H1 (cell line): ENCODE results near the gene TAF3. TPM values are rescaled to one million over a fixed set of nuclear protein-coding genes. Genes with fewer than 3 reads are reported as not detected.

ENCODE experiments used
- CTCF ChIA-PET: fragments of 300-600 bp; sonication (Branson Sonifier 250); formaldehyde crosslinking; loops from one replicate; lab custom pipeline; 2021; ENCODE audit not compliant: partially characterized antibody; lab: Charles Lee
- POLR2A ChIA-PET: fragments of 300-600 bp; sonication (Branson Sonifier 250); formaldehyde crosslinking; loops from one replicate; lab custom pipeline; 2021; ENCODE audit warnings: inconsistent platforms; ENCODE audit not compliant: partially characterized antibody; lab: Charles Lee
- DNase-seq, 2 experiments: peaks; one replicate each; pipeline versions ENCODE4 v3.0.0 to v3.0.0-alpha.2; 2010 to 2022; ENCODE audit warnings: low spot score in 2 of 2, low read depth in 1 of 2, mixed read lengths in 1 of 2
- FAIRE-seq: peaks from 2 replicates; lab custom pipeline; 2011; peaks lifted over from hg19 to GRCh38; lab: Jason Lieb, UNC
- H2AFZ ChIP-seq: 2 replicates; pipeline ENCODE4 v1.8.1; 2012; ENCODE audit warnings: low read length, inconsistent platforms
- H2AK5ac ChIP-seq: 2 replicates; pipeline ENCODE4 v1.6.1; 2013; ENCODE audit warnings: low read depth, low read length
- H2BK120ac ChIP-seq: replicated peaks from 2 replicates; pipeline ENCODE3; 2013; ENCODE audit warnings: low read depth, low read length, inconsistent platforms
- H2BK12ac ChIP-seq: 2 replicates; pipeline ENCODE4 v1.6.1; 2013; ENCODE audit warnings: low read depth, low read length
- H2BK15ac ChIP-seq: 2 replicates; pipeline ENCODE4 v1.6.1; 2013; ENCODE audit warnings: low read length
- H2BK20ac ChIP-seq: 2 replicates; pipeline ENCODE4 v1.6.1; 2013; ENCODE audit warnings: low read length
- H2BK5ac ChIP-seq: 2 replicates; pipeline ENCODE4 v1.6.1; 2013; ENCODE audit warnings: low read depth, low read length
- H3K14ac ChIP-seq: 2 replicates; pipeline ENCODE4 v1.6.1; 2013; ENCODE audit warnings: inconsistent platforms; ENCODE audit not compliant: insufficient read length
- H3K18ac ChIP-seq: 2 replicates; pipeline ENCODE4 v1.6.1; 2013; ENCODE audit warnings: low read length; ENCODE audit errors: extremely low read depth
- H3K23ac ChIP-seq: 2 replicates; pipeline ENCODE4 v1.6.1; 2013; ENCODE audit warnings: inconsistent platforms; ENCODE audit not compliant: insufficient read length
- H3K23me2 ChIP-seq: 2 replicates; pipeline ENCODE4 v1.6.1; 2013; ENCODE audit warnings: low read depth, low read length
- H3K27ac ChIP-seq: 2 replicates; pipeline ENCODE4 v1.6.1; 2011; ENCODE audit warnings: low read depth, low read length, inconsistent platforms
- H3K27me3 ChIP-seq, 4 experiments: replicated peaks in 1 of 4; 1 replicate in 1 of 4; 2 replicates in 3 of 4; pipeline versions ENCODE4 v1.6.1 to v1.8.1; 2011 to 2013; ENCODE audit warnings: low read length in 3 of 4, mild to moderate bottlenecking in 3 of 4, inconsistent platforms in 2 of 4, mixed read lengths in 2 of 4, moderate library complexity in 1 of 4; ENCODE audit not compliant: control insufficient read depth in 3 of 4, insufficient read depth in 3 of 4; ENCODE audit errors: extremely low read depth in 1 of 4
- H3K36me3 ChIP-seq, 4 experiments: 2 replicates each; pipeline versions ENCODE4 v1.6.1 to v1.8.1; 2011 to 2013; ENCODE audit warnings: mild to moderate bottlenecking in 4 of 4, low read length in 3 of 4, moderate library complexity in 2 of 4, control low read depth in 1 of 4, inconsistent platforms in 1 of 4; ENCODE audit not compliant: insufficient read depth in 4 of 4, control insufficient read depth in 2 of 4
- H3K4ac ChIP-seq: replicated peaks from 2 replicates; pipeline ENCODE3; 2013; ENCODE audit warnings: low read length, low read depth, mixed read lengths, inconsistent platforms; ENCODE audit not compliant: insufficient read length
- H3K4me1 ChIP-seq, 4 experiments: replicated peaks in 1 of 4; 1 replicate in 1 of 4; 2 replicates in 3 of 4; pipeline versions ENCODE4 v1.6.1 to v1.8.1; 2011 to 2013; ENCODE audit warnings: low read length in 3 of 4, inconsistent platforms in 2 of 4, mixed read lengths in 1 of 4; ENCODE audit not compliant: insufficient read depth in 4 of 4, control insufficient read depth in 3 of 4
- H3K4me2 ChIP-seq, 2 experiments: 2 replicates each; pipeline versions ENCODE4 v1.6.1 to v1.8.1; 2011 to 2013; ENCODE audit warnings: low read depth in 2 of 2, low read length in 2 of 2, control low read depth in 1 of 2, inconsistent platforms in 1 of 2, mild to moderate bottlenecking in 1 of 2; ENCODE audit not compliant: insufficient read depth in 1 of 2
- H3K4me3 ChIP-seq, 4 experiments: fragments of 200-600, 300-600 bp in 1 of 4; sonication (generic), shearing (Covaris generic), sonication (Bioruptor Twin) in 1 of 4; 2 replicates each; pipeline versions ENCODE4 v1.5.1 to v1.8.1; 2011 to 2016; ENCODE audit warnings: low read length in 4 of 4, low read depth in 3 of 4, control low read depth in 2 of 4, inconsistent platforms in 2 of 4, mild to moderate bottlenecking in 2 of 4, mixed read lengths in 1 of 4, moderate library complexity in 1 of 4; ENCODE audit not compliant: insufficient read depth in 2 of 4; ENCODE audit errors: extremely low read depth in 1 of 4
- H3K56ac ChIP-seq: replicated peaks from 2 replicates; pipeline ENCODE3; 2013; ENCODE audit warnings: low read depth, mild to moderate bottlenecking, mixed read lengths, low read length, inconsistent platforms; ENCODE audit not compliant: insufficient read length
- H3K79me1 ChIP-seq: 2 replicates; pipeline ENCODE4 v1.6.1; 2013; ENCODE audit warnings: low read depth, low read length, control low read depth
- H3K79me2 ChIP-seq, 2 experiments: 2 replicates each; pipeline versions ENCODE4 v1.6.1 to v1.8.1; 2012 to 2013; ENCODE audit warnings: low read length in 2 of 2, mild to moderate bottlenecking in 2 of 2, inconsistent platforms in 1 of 2; ENCODE audit not compliant: insufficient read depth in 2 of 2, control insufficient read depth in 1 of 2
- H3K9ac ChIP-seq, 4 experiments: replicated peaks in 1 of 4; 1 replicate in 1 of 4; 2 replicates in 3 of 4; pipeline versions ENCODE4 v1.6.1 to v1.8.1; 2011 to 2013; ENCODE audit warnings: low read depth in 3 of 4, low read length in 3 of 4, control low read depth in 2 of 4, mild to moderate bottlenecking in 2 of 4, moderate library complexity in 2 of 4, inconsistent platforms in 1 of 4; ENCODE audit errors: extremely low read depth in 1 of 4
- H3K9me3 ChIP-seq, 2 experiments: 2 replicates each; pipeline versions ENCODE4 v1.6.1 to v1.8.1; 2012 to 2013; ENCODE audit warnings: mild to moderate bottlenecking in 2 of 2, moderate library complexity in 2 of 2, control low read depth in 1 of 2, inconsistent platforms in 1 of 2, low read depth in 1 of 2, low read length in 1 of 2, mixed read lengths in 1 of 2; ENCODE audit not compliant: insufficient read depth in 2 of 2
- H4K20me1 ChIP-seq, 2 experiments: replicated peaks in 1 of 2; 2 replicates each; pipeline versions ENCODE3 to v1.8.1; 2011 to 2013; ENCODE audit warnings: inconsistent platforms in 2 of 2, low read length in 2 of 2, mild to moderate bottlenecking in 1 of 2; ENCODE audit not compliant: insufficient read depth in 2 of 2, control insufficient read depth in 1 of 2
- H4K5ac ChIP-seq: 2 replicates; pipeline ENCODE4 v1.6.1; 2013; ENCODE audit warnings: low read length, low read depth, mixed read lengths, inconsistent platforms; ENCODE audit not compliant: insufficient read length
- H4K8ac ChIP-seq: 2 replicates; pipeline ENCODE4 v1.8.0; 2013; ENCODE audit warnings: mild to moderate bottlenecking, moderate library complexity, low read length, inconsistent platforms; ENCODE audit not compliant: insufficient read depth; ENCODE audit errors: extremely low read depth
- H4K91ac ChIP-seq: replicated peaks from 2 replicates; pipeline ENCODE3; 2013; ENCODE audit warnings: low read length, mixed read lengths, inconsistent platforms; ENCODE audit not compliant: insufficient read length
- ASH2L ChIP-seq: fragments of 200-600, 300-600 bp; sonication (generic); IDR thresholded peaks from one replicate; pipeline ENCODE4 v1.7.1; 2017; ENCODE audit warnings: low read length
- KDM5A ChIP-seq: fragments of 200-600 bp; IDR thresholded peaks from 2 replicates; pipeline ENCODE4 v1.7.1; 2012; ENCODE audit warnings: mild to moderate bottlenecking, low read length, inconsistent platforms, mixed read lengths
- NANOG ChIP-seq: IDR thresholded peaks from 2 replicates; pipeline ENCODE4 v1.6.1; 2011; ENCODE audit warnings: low read length, low read depth, mild to moderate bottlenecking, inconsistent platforms; ENCODE audit not compliant: insufficient read depth, poor library complexity, severe bottlenecking
- RAD21 ChIP-seq, 2 experiments: IDR thresholded peaks in 1 of 2; conservative IDR thresholded peaks in 1 of 2; 2 replicates each; pipeline ENCODE4 v1.6.1; 2011; ENCODE audit warnings: low read depth in 2 of 2, low read length in 2 of 2, improper control_type of control experiment in 1 of 2, inconsistent platforms in 1 of 2, mild to moderate bottlenecking in 1 of 2, moderate library complexity in 1 of 2
- RFX5 ChIP-seq: IDR thresholded peaks from 2 replicates; pipeline ENCODE4 v1.6.1; 2011; ENCODE audit warnings: low read depth, low read length, improper control_type of control experiment, borderline replicate concordance
- SUZ12 ChIP-seq: fragments of 200-600 bp; sonication (generic); IDR thresholded peaks from 2 replicates; pipeline ENCODE4 v1.6.1; 2012; ENCODE audit warnings: mild to moderate bottlenecking, inconsistent platforms, low read length, moderate library complexity, mixed read lengths
- TBP ChIP-seq: IDR thresholded peaks from 2 replicates; pipeline ENCODE4 v1.6.1; 2011; ENCODE audit warnings: low read depth, low read length, improper control_type of control experiment
- WGBS, 2 experiments: shearing (Covaris generic) in 1 of 2; methylation state at CpG; one replicate each; pipeline versions ENCODE4 v1.1.6 to v1.1.7; 2013 to 2015; ENCODE audit warnings: low lambda C conversion rate in 2 of 2, mixed read lengths in 2 of 2, inconsistent platforms in 1 of 2, low coverage in 1 of 2, missing lambda C conversion rate in 1 of 2; ENCODE audit not compliant: insufficient replicate concordance in 2 of 2, insufficient coverage in 1 of 2, insufficient read length in 1 of 2; ENCODE audit errors: extremely low coverage in 1 of 2, missing lambda C conversion rate in 1 of 2; 5-methylcytosine and 5-hydroxymethylcytosine counted together
- polyA plus RNA-seq, 7 experiments: library from polyadenylated mRNA; depleted of rRNA in 3 of 7; stranded (reverse) in 5 of 7; unstranded in 2 of 7; fragments of >200 nt in 5 of 7; fragments of 200-250 nt in 2 of 7; gene quantifications; 1 replicate in 5 of 7; 2 replicates in 1 of 7; 4 replicates in 1 of 7; pipeline versions ENCODE4 v1.2.1 to v1.2.3, GENCODE V29; 2011 to 2013; ENCODE audit warnings: missing spikeins in 2 of 7, mixed read lengths in 2 of 7
- total RNA-seq: library from RNA; stranded (reverse); fragmentation: NEBNext Ultra II Directional; extraction: Animal tissue kit (Norgen Biotek cat#: 25700); gene quantifications from 2 replicates; pipeline ENCODE4 v1.2.1, GENCODE V29; 2021

The TAF3 gene
- total and polyA plus RNA-seq, 2 of the 8 experiments (the other 6 are each of a cell fraction or from before 2014, with no cell fraction given) = 1.5 to 11.2 TPM

- ChIA-PET CTCF (no interaction called here), POLR2A (no interaction called here)
- no peak overlapping the region for H4K5ac ChIP-seq
- H3K23me2 ChIP-seq = no peaks in the 10 kb centered on the region
- no peak overlapping the region for H4K91ac ChIP-seq
- no peak overlapping the region for H2BK120ac ChIP-seq
- H3K9ac ChIP-seq = no peak overlapping the region
- no peak overlapping the region for H2BK5ac ChIP-seq
- H2BK12ac ChIP-seq = no peak overlapping the region
- no peak overlapping the region for H3K4ac ChIP-seq
- 0 out of 2 replicates have a peak, but pooled peaks cover 4% of the 10 kb centered on the region for H3K79me1 ChIP-seq
- H3K18ac ChIP-seq = no peak overlapping the region
- H3K36me3 ChIP-seq = no peaks in the 10 kb centered on the region
- H3K79me2 ChIP-seq = no peaks in the 10 kb centered on the region
- no peak overlapping the region for H3K27ac ChIP-seq
- no peak overlapping the region for H2BK20ac ChIP-seq
- H2AFZ ChIP-seq = no peak overlapping the region
- no peak overlapping the region for H3K56ac ChIP-seq
- WGBS, 2 experiments = 76% methylated on average over 3 of the region's 3 CpGs; no CpG with 5 or more reads in 1 of the 2 experiments
- H3K4me2 ChIP-seq = no peak overlapping the region
- no peak overlapping the region for H2AK5ac ChIP-seq
- H3K14ac ChIP-seq = no peak overlapping the region
- FAIRE-seq (no peak), DNase-seq (no peak)
- H3K23ac ChIP-seq = no peak overlapping the region
- H4K20me1 ChIP-seq = peaks cover 0 to 3% of the 10 kb centered on the region in 2 experiments
- H2BK15ac ChIP-seq = no peak overlapping the region
- no peaks in the 10 kb centered on the region for H3K9me3 ChIP-seq
- H3K4me1 ChIP-seq = no peaks in the 10 kb centered on the region
- H3K27me3 ChIP-seq = no peaks in the 10 kb centered on the region
- H3K4me3 ChIP-seq = no peak overlapping the region
- H4K8ac ChIP-seq = no peak overlapping the region
- no peak for TF ChIP-seq SUZ12
- no peak for TF ChIP-seq NANOG
- TF ChIP-seq RFX5 = no peak
- no peak for TF ChIP-seq ASH2L
- TF ChIP-seq RAD21 (IDR thresholded peaks at IDR 0.05 in 1 of 2, conservative IDR thresholded peaks at IDR 0.05 in 1 of 2; ENCODE audit: low read depth in 2 of 2, low read length in 2 of 2) = no peak
- TF ChIP-seq TBP = no peak
- no peak for TF ChIP-seq KDM5A
Measured at GRCh38 chr10:7933262-7933661, 115.0 kb downstream of the TAF3 start.
